Activated T-cell treated with anti-CD3 and anti-CD28 coated beads, Interleukin-2, amount 50 U/mL, for 1 hour (primary cell): ENCODE results near the gene HOXA10.

Source experiments
- DNase-seq: peaks from one replicate; pipeline ENCODE4 v3.0.0-alpha.2; 2020

The HOXA10 gene

DNA sequence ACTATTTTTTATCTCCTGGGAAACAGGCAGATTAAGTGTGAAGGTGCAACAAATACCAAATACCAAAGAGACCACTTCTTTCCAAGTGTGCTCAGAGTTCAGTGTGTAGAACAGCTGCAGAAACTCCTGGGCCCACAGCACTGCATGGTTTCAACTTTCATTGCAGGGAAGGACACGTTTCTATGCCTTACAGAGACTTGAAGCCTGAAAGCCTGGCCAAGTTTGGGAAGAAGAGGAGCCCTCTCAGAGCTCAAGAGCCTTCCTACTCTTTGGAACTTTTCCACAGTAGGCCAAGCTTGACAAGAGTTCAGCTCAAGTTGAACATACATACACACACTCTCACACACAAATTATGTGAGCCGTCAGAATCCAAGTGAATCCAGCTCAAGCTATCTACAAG is 46.1 kb downstream of the HOXA10 start:
- no peak for DNase-seq

DNA sequence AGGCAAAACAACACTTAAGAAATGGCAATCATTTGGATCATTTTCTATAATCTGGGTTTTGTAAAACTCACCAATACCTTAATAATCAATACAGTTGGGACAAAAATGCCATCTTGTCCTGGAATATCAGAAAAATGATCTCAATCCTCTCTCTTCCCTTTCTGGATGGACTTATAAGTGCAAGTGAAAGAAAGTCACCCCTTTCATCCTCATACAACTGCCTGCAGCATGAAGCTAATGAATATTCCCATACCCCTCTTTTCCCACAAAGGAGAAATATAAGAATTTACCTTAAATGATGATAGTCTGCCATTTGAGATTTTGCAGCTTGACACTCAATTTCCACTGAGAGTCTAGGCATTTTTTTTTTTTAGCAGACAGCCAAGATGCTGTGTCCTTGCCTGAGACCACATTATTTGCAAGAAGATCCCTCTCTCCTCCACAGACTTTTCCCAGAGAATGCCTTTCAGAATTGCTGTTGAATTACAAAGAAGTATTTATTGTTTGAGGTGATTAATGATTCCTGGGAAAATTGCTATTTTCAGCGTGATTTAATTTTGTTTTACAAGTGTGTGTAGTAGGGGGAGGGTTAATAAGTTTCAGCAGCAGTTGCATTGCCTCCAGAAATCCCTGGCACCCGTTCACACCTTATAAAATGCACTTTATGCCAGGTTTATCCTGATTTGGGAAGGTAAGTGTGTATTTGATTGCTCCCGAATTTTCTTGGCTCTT is 47.4 kb downstream of the HOXA10 start:
- DNase-seq, result no peak

DNA sequence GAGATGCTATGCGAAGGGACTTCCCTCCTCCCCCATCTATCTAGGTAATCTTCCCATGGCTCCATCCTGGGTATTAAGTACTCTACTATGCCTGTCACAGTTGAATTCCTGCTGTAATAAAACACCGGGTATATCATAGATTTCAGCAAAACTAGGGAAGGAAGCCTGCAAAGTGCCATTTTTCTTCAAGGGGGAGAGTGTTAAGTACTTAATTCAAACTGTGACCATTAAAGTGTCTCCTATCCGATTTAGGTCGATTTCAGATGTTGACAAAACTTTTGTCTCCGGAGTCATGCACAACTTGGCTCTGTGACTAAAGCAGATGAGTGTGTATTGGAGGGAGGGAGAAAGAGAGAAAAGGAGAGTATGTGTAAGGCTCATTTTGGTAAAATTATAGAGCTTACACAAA is 48.1 kb downstream of the HOXA10 start:
- no peak for DNase-seq

DNA sequence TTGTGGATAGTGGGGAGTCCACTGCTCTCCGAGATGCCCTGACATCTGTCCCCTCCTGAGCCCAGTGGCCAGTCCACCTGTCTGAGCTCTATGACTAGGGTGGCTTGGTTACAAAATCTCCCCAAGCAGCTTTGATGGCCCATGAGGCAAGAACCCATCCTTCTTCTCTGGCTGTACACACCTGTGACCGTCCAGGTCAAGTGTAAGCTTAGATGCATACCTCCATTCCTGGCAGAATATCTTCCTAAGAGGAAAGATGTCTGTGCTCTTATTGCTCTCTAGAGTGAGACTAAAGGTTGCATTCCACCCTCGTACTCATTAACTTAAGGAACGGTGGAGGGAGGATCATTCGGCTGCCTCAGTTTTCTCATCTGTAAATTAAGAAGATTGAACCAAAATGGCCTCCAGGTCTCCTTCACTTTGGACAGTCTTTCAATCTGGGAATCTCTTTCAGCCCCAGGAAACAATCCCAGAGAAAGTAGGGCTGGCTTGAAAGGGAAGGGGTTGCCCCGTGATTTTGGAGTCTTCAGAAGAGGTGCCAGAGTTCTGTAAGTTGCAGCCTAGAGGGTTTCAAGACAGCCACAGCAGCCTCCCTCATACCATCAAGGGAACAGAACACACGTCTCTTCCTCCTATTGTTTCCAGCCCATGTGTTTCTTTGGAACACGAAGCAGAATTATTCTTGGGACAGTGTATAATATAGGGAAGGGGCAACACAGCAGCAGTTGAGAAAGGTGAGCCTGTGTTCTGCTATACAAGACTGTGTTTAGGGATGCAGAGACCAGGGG is 49.0 kb downstream of the HOXA10 start:
- no peak for DNase-seq

DNA sequence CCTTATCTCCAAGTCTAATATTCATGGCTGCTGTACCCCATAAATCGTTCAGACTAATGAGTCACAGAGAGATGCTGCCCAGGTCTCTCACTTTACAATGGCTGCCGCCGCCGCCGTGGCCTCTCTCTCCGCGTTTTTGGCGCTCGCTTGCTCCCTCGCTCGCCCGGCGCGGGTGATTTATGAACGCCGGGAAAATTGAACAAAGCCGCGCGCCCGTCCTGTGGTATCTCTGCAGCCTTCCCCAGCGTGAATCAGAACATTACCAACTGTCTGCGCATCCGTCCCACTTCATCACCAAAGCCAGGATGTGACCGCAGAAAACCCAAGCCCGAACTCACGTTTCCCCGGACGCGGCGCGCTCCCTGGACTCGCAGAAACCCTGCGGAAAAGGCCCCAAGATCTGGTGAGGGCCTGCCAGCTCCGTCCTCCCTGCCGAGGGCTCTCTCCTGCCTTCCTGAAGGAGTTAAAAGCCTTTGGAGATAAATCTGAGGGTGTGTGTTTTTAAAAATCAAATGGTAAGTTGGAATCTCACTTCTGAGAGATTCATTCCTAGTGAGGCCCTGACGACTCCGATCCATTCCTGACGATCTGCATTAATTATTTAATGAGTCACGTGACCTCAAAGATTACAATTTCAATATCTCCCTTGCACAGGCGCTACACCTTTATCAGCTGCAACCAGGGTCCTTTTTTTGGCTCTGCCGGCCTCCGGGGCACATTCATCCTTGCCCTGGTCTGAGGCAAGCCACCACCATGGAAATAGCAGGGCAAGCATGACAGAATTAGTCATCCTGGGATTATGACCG is 49.8 kb downstream of the HOXA10 start:
- no peak for DNase-seq

DNA sequence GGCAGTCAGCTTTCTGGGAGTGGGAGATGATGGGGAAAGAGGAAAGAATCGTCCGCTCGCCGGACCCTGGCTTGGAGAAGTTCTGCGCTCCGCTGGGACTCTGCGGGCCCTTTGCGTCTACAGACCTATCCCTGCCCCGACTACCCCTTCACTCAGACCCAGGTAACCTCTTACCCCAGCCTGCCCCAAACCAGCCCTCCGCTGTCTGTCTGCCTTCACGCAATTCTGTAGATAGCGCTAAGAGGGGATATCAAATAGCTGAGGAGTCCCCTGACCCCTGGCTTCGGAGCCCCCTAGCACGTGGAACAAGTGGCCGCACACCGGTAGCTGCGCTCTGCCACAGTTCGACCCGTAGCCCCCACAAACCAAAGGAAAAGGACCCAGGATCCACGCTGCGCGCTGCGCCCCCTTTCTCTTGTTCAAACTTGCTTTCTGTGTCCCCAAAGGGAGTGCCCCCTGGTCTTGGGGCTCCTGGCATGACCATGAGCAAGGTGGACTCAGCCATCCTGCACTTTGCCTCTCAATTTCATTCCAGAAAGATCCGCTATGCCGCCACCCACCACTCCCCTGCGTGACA is 50.6 kb downstream of the HOXA10 start:
- no peak for DNase-seq

DNA sequence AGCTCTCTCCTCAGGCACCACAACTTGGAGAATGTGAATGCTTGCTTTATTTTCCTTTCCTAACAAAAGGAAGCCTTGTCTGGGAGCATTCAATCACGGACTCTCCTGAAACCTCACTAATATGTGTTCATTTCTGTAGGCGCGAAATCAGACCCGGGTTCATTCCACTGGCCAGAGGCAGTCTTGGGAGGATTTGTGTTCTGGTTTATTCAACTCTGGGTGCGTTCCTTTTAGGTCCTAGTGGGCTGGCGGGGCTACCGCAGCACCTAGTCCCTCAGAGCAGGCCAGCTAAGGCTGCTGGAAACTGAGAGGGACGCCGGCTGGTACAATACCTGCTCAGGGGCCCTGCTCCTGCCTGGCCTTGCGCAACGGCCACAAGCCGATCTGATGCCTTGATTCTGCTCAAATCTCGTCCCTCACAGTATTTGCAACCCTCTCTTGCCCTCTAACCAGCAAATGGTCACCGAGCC is 51.1 kb downstream of the HOXA10 start:
- no peak for DNase-seq

DNA sequence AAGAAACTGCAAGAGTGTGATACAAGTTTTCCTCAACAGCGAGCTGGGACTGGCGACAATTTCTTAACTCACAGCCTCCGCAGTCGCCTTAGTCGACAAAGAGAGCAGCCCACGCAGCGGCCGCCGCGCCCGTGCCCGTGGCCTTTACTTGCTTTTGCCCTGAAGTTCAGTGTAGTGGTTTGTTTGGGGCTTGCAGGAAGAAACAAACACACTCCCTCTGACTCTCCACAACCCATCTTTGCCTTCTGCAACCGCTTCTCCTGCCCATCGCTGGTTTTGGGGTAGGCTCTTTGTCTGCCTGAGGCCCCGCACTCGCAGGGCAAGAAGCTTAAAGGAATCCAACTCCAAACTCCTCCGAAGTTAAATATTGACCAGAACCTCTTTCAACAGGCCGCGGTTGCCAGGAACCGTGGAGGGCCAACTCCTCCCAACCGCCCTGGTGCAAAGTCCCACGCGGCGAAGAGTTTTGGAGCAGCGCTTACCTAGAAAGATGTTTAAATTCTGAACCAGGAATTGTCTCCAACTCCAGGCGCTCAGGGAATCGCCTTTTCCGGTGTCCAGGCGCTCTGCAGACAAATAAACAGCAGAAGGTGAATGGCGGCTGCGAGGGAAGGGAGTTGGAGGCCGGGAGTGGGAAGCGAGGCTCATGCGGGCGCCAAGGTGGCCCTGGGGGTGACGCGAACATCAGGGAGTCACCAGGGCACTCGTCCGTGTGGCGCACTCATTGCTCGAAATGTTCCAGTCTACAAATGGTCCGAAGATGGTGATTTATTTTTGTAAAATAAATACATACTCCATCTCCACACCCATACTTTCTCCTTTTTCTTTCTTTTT is 51.8 kb downstream of the HOXA10 start:
- no peak for DNase-seq

DNA sequence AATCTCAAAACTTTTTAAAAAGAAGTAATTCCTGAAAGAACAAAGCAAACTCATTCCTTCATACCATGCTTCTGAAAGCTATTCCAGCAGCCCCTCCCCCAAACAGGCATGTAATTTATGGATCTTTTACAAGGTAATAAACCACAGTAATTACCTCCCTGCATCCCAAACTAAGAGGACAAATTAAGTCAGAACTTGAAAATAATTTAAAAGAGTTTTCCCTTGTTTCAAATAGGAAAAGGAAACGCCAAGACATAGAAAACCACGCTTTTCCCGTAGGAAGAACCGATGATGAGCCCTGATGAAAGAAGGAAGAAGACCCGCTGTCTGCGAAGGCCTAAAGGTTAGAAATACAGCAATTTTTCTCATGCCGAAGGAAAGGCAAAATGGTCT is 52.4 kb downstream of the HOXA10 start:
- no peak for DNase-seq
